ENCODE measurements around the gene NSD2.

DNA sequence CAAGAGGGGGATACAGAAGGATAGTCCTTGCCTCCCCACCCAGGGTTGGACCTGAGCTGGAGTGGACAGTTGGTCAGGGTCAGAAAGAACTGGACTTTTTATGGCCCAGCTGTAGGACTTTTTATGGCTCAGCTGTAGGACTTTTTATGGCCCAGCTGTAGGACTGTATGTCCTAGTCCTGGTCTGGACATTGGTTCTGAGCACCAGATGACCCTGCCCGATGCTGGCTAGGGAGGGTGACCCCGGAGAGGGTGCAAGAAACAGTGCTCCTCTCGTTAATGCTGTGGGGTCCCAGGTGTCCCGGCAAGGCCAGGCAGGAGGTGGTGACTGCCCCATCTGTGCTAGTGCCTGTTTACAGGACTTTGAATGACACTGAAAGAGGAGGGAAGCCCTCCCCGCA, 13.3 kb upstream of the NSD2 start:
- TF ChIP-seq, protein P1, sequence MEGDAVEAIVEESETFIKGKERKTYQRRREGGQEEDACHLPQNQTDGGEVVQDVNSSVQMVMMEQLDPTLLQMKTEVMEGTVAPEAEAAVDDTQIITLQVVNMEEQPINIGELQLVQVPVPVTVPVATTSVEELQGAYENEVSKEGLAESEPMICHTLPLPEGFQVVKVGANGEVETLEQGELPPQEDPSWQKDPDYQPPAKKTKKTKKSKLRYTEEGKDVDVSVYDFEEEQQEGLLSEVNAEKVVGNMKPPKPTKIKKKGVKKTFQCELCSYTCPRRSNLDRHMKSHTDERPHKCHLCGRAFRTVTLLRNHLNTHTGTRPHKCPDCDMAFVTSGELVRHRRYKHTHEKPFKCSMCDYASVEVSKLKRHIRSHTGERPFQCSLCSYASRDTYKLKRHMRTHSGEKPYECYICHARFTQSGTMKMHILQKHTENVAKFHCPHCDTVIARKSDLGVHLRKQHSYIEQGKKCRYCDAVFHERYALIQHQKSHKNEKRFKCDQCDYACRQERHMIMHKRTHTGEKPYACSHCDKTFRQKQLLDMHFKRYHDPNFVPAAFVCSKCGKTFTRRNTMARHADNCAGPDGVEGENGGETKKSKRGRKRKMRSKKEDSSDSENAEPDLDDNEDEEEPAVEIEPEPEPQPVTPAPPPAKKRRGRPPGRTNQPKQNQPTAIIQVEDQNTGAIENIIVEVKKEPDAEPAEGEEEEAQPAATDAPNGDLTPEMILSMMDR (IDR thresholded peaks at IDR 0.05) = no peak
- TF ChIP-seq, protein P2, sequence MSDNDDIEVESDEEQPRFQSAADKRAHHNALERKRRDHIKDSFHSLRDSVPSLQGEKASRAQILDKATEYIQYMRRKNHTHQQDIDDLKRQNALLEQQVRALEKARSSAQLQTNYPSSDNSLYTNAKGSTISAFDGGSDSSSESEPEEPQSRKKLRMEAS (CRISPR knock-in tag; IDR thresholded peaks at IDR 0.05) = no peak
- TF ChIP-seq NFYB (CRISPR knock-in tag; conservative IDR thresholded peaks at IDR 0.05; ENCODE audit: low read depth) = no peak
- no peak for TF ChIP-seq JAZF1 (CRISPR knock-in tag; IDR thresholded peaks at IDR 0.05)

Measured in WTC11 (cell line).